NCI-H446 treated with DMSO at 0.1 percent for 48 hours (cell line): ENCODE results near the gene SPATA46.

Experiments used
- DNase-seq: peaks from one replicate; lab custom pipeline; 2025; lab: John Stamatoyannopoulos, UW

The SPATA46 gene

GRCh38 chr1:162390396-162391185 is 13.9 kb upstream of the SPATA46 start:
- DNase-seq, result no peak

GRCh38 chr1:162389971-162390370 is 13.3 kb upstream of the SPATA46 start:
- DNase-seq, result no peak

DNA sequence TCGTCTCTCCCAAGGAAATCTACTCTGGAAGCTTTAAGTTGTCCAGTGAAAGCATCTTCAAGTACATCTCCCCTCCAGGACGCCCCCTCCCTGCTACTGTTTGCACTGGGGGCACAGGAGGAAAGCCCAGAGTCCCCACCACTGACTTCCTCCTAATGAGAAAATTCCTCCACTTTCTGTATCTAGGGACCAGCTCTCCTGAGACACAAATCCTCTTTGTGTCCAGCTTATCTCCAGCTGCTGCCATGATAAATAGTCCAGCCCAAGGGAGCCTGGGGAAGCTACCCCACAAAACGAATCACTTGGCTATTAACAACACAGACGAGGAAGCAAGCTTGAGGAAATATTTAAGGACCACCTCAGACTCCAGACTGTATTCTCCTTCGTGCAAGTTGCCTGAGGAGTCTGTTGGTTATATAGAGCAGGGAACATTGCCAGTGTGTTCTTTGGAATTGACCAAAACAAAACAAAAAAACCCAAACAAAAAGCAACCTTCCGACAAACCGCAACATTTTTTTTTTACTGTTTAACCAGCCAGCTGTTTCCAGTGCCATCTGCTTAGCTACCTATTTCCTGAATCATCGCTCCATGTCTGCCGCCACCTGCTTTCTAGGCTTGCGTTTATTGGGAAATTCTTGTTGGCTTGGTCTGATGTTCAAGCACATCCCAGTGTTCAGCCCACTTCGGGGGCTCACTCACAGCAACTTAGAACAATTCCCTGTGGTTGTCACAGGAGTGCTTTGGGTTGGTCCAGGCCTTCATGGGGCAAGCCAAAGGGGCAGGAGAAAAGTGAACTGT is 12.6 kb upstream of the SPATA46 start:
- no peak for DNase-seq

DNA sequence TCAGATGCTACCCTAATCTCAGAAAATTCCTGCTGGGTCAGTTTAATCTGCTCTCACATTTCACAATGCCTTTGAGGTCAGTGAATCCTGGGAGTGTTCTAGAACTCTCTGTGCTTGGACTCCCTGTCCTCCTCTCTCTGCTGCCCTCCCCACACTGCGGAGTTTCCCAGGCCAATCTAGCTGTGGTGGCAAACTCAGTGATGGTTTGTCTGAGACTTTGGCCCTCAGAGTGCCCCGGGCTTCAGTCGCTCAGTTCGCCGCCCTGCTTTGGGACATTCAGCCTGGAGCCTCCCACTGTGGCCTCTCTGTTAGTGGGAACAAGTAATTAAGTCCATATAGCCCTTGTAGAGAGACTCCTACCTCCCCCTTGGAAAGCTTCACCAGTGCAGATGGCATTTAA is 12.0 kb upstream of the SPATA46 start:
- DNase-seq, result no peak

- no peak for DNase-seq
Observed at GRCh38 chr1:162388083-162388594, 11.5 kb upstream of the SPATA46 start.

- no peak for DNase-seq
Observed at GRCh38 chr1:162387226-162388082, 10.8 kb upstream of the SPATA46 start.

DNA sequence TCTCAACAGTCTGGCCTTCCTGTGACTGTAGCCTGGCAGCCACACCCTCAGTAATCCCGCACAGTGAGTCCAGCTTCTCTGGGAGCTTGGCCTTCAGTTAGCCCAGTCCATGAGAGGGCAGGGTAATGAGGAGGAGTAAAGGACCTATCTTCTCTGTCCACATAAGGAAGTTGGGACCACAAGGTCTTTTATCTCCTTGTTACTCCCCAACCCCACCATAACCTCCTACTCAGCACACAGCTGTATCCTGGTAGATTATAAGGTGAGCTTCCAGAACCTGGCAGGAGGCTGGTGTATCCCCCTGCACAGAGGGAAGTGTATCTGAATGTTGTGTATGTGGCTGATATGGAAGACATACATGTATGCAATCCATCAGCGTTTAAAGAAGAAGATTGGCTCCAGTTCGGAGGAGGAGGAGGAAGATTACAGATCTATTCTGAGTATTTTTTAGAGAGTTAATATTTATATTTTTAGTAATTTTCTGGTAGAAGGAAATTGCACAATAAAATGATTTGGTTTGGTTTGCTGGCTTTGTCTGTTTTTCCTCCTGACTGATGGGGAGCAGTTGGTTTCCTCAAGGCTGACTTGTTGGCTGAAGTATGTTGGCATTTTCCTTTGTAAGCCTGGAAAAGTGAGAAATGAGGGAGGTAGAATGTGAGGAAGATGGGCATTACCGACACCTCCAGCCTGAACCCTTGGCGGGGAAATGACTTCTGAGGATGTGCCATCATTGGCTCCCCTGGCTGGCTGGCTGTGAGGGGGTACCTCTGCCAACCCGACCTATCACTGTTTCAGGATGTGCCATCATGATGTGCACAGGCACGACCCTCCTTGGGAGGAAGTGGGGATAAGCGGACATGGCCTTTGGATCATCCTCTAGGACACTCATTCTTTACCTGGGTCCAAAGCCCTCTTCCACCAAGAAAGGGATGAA is 9.9 kb upstream of the SPATA46 start:
- no peak for DNase-seq

DNA sequence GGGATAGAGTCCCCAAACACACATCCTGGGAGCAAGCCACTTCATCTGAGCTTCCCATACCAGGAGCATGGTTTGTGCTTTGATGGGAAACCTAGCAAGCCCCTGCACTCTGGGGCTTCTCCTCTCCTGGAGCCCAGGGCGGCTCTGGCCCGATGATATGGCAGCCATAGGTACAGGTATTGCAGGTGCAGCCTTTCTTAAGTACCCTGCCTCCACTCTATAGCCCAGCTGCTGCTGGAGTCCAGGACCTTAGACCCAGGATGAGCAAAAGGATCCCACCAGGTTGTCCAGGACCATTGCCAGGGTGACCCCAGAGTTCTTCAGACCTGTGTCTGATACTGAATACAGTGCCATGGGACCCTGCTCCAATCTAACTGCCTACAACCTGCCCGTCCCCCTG is 9.0 kb upstream of the SPATA46 start:
- DNase-seq, result no peak

- DNase-seq, result no peak
Observed at GRCh38 chr1:162385280-162385623, 8.6 kb upstream of the SPATA46 start.

DNA sequence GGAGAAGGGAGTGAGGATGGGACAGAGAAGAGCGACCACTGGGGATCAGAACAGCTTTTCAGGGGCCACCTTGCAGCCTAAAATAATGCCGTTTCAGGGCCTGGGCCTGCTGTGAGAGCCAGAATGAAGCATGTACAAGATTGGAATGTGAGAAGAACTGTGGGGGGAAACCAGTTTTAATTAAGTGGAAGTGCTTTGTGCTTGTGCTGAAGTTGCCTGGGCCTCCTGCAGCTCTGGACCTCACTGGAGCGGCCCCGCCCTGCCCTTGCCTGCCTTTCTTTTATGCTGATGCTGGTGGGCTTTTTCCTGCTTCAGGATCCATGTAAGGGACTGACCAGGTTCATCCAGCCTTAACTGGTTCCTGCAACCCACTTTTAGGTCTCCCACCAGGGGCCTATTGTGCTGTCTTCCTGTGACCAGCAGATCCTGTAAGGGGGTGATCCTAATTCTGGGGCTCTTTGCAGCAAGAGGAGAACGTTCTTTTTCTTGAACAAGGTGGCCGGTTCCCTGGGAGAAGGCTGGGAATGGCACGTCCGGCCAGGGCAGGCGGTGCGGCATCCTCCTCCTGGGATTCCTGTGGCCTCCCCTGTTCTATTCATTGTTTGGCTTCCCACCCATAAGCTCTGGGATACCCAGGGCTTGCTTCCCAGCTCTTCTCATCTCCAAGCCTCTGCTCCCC is 8.1 kb upstream of the SPATA46 start:
- DNase-seq, result no peak

DNA sequence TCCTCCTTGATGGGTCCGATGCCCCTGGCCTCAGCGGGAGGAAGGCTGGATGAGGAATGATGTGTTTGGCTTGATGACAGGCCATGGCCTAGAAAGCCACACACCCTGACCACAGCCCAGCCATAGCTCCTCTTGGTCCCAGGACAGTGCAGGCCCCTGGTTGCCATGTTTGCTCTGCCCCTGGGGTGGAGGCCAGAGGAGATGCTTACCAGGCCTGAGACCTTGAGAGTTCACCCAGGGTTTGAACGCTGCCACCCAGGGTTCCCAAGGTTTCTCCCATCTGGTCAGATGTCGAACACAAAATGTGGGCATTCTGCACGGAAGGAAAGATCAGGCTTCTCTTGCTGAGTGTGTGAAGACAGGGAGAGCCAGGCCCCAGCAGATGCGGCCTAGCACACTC is 7.5 kb upstream of the SPATA46 start:
- DNase-seq, result no peak

DNA sequence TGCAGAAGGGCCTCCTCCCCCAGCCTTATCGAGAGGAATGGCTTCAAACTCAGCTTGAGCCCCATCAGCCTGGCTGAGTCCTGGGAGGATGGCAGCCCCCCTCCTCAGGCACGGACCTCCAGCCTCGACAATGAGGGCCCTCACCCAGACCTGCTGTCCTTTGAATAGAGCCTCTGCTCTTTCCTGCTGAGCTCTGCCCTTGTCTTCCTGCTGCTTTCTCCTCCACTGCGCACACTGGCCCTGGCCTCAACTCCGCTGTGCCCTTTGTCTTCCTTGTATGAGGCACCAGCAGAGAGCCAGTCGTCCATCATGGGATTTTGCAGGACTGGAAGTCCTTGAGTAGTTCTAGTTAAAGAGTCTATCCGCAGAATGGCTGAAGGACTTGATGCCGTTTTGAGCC is 6.9 kb upstream of the SPATA46 start:
- DNase-seq, result no peak

GRCh38 chr1:162383091-162383490 is 6.4 kb upstream of the SPATA46 start:
- no peak for DNase-seq

DNA sequence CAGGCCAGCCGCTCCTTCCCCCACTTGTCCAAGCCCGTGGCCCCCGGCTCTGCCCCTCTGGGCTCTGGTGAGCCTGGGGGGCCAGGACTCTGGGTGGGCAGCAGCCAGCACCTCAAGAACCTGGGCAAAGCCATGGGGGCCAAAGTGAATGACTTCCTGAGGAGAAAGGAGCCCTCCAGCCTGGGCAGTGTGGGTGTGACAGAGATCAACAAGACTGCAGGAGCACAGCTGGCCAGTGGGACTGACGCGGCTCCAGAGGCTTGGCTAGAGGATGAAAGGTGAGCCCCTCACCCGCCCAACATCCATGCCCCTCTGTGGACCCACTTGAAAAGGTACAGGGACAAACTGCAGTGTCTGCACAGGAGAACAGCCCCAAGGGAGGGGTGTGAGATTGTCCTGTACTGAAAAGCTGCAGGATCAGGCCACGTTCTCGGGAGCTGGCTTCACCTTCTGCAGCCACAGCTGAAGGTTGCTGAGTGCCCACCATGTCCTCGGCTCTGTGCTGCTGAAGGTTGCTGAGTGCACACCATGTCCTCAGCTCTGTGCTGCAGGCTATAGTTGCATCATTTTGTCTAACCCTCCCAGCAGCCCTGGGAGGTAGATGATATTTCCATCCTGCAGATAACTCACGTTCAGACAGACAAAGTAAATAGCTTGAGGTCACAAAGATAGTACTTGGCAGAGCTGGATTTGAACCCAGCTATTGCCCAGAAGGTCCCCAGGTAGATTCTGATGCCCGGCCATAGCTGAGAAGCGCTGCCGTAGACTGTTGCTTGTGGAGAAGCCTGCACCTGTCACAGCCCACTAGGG is 5.5 kb upstream of the SPATA46 start:
- DNase-seq, result no peak

DNA sequence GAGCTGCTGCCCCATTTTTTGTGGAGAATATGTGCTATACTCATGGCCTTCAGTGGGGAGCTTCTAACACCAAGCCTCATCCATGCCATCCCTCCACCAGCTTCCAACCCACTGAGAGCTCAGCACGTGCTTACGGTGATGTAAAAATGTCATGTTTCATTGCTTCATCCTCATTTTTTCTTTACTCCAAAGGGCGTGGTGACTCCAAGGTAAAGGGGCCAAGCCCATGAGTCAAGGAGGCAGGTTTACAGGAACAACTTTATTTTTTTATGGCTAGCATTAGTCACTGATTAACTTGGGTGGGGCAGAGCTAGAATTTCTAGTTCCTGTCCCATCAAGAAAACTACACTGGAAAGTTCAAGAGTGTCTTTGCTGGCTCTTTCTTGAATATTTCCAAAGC is 4.7 kb upstream of the SPATA46 start, which contains the start of gene C1orf226:
C1orf226 (plus strand) TSS at position 346 of the 400 bp plus-strand sequence. CDS start 174 bp downstream, outside the sequence.
- no peak for DNase-seq

DNA sequence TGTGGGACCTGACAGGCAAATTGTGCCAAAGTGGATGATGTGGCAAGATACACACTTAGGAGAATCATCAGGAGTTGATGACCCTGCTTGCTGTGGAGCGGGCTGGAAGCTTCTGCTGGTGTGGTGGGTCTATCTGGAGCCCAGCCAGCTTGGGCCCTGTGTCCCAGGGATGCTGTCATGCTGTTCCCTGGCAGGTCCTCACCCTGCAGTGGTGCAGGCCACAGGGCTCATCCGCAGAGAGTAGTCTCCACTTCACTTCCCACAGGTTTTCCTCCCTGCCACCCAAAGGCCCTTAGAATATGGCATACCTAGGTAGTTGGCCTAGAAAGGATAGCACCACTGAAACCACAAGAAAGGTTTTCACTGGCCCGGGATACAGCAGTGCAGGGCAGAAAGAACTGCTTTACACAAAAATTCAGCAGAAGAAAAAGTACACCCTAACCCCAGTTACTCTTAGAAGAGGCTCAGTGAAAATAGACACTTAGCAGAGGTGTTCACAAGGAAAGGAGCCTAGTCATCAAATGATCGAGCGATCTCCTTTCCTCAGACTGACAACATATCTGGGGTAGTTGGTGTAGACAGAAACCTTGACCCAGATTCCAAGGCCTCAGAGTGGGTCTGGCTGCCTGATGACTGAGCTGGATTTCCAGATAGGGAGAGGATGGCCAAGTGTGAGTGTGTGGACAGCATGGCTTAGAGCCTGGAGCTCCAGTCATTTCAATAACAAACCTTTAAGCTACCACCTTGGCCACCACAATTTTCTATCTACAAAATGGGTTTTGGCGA is 3.6 kb upstream of the SPATA46 start:
- DNase-seq, result no peak

GRCh38 chr1:162375463-162375862 is 1.2 kb downstream of the SPATA46 start:
- DNase-seq, result no peak

- DNase-seq, result no peak
Observed at GRCh38 chr1:162374406-162374805, 2.2 kb downstream of the SPATA46 start.
